SK-N-SH (cell line): Measurements from ENCODE around the gene RBM33. TPM values are rescaled to one million over a fixed set of nuclear protein-coding genes. Genes with fewer than 3 reads are reported as not detected.

ENCODE experiments used
- CTCF ChIA-PET: fragments of 300-600, 350-600 bp; formaldehyde crosslinking; extraction: SDS; loops from one replicate; lab custom pipeline; 2021; lab: Yijun Ruan, JAX
- POLR2A ChIA-PET: fragments of 350-600 bp; sonication (Branson Sonifier 250); formaldehyde crosslinking; extraction: SDS; loops from one replicate; lab custom pipeline; 2020; ENCODE audit warnings: antibody characterized with exemption, inconsistent platforms; lab: Yijun Ruan, JAX
- DNase-seq: peaks from one replicate; pipeline ENCODE4 v3.0.0; 2012
- H2AFZ ChIP-seq: fragments of 200-600 bp; sonication (generic); 2 replicates; pipeline ENCODE4 v1.8.1; 2016; ENCODE audit warnings: antibody characterized with exemption, mild to moderate bottlenecking, low read depth
- H3F3A ChIP-seq: fragments of 200-600 bp; sonication (generic); replicated peaks from 2 replicates; pipeline ENCODE3; 2016; ENCODE audit warnings: antibody characterized with exemption, mild to moderate bottlenecking; ENCODE audit not compliant: insufficient read depth
- H3K27ac ChIP-seq, 2 experiments: fragments of 200-500 bp in 1 of 2; fragments of 200-600 bp in 1 of 2; sonication (Bioruptor generic) in 1 of 2; sonication (generic), shearing (Covaris generic) in 1 of 2; 2 replicates each; pipeline versions ENCODE4 v1.5.1 to v1.6.1; 2014 to 2016; ENCODE audit warnings: low read depth in 2 of 2, inconsistent platforms in 1 of 2, low read length in 1 of 2, mild to moderate bottlenecking in 1 of 2, mixed read lengths in 1 of 2
- H3K27me3 ChIP-seq: fragments of 200-600 bp; sonication (generic), shearing (Covaris generic); 2 replicates; pipeline ENCODE4 v1.6.1; 2016; ENCODE audit warnings: mixed run types; ENCODE audit not compliant: insufficient read depth
- H3K36me3 ChIP-seq, 2 experiments: fragments of 200-500 bp in 1 of 2; fragments of 200-600 bp in 1 of 2; sonication (Bioruptor generic) in 1 of 2; sonication (generic) in 1 of 2; replicated peaks in 1 of 2; 2 replicates each; pipeline versions ENCODE3 to v1.5.1; 2014 to 2016; ENCODE audit warnings: low read length in 1 of 2, mild to moderate bottlenecking in 1 of 2; ENCODE audit not compliant: insufficient read depth in 2 of 2, control insufficient read depth in 1 of 2
- H3K4me1 ChIP-seq, 2 experiments: fragments of 200-500 bp in 1 of 2; fragments of 200-600 bp in 1 of 2; sonication (Bioruptor generic) in 1 of 2; sonication (generic), shearing (Covaris generic) in 1 of 2; 2 replicates each; pipeline versions ENCODE4 v1.5.1 to v1.6.1; 2014 to 2016; ENCODE audit warnings: low read depth in 1 of 2, low read length in 1 of 2, mixed run types in 1 of 2; ENCODE audit not compliant: insufficient read depth in 2 of 2, control insufficient read depth in 1 of 2
- H3K4me2 ChIP-seq: fragments of 200-600 bp; sonication (generic), shearing (Covaris generic); 2 replicates; pipeline ENCODE4 v1.6.1; 2017; ENCODE audit warnings: mixed run types
- H3K4me3 ChIP-seq, 2 experiments: fragments of 200-500 bp in 1 of 2; fragments of 200-600 bp in 1 of 2; sonication (Bioruptor generic) in 1 of 2; sonication (generic), shearing (Covaris generic) in 1 of 2; 2 replicates each; pipeline versions ENCODE4 v1.5.1 to v1.8.1; 2014 to 2016; ENCODE audit warnings: low read depth in 2 of 2, inconsistent platforms in 1 of 2, low read length in 1 of 2, mild to moderate bottlenecking in 1 of 2, mixed read lengths in 1 of 2, moderate library complexity in 1 of 2
- H3K79me2 ChIP-seq: fragments of 200-600 bp; sonication (generic); 2 replicates; pipeline ENCODE4 v1.8.1; 2017; ENCODE audit warnings: mild to moderate bottlenecking; ENCODE audit not compliant: insufficient read depth
- H3K9ac ChIP-seq: fragments of 200-600 bp; sonication (generic); 2 replicates; pipeline ENCODE4 v1.6.1; 2017; ENCODE audit warnings: mixed run types
- H3K9me2 ChIP-seq: fragments of 200-600 bp; sonication (generic); 2 replicates; pipeline ENCODE4 v1.6.1; 2017; ENCODE audit warnings: mixed run types
- H3K9me3 ChIP-seq: fragments of 200-600 bp; sonication (generic); 2 replicates; pipeline ENCODE4 v1.6.1; 2017; ENCODE audit warnings: mixed run types, mild to moderate bottlenecking, moderate library complexity
- H4K20me1 ChIP-seq: fragments of 200-600 bp; sonication (generic); 2 replicates; pipeline ENCODE4 v1.6.1; 2017; ENCODE audit warnings: mild to moderate bottlenecking, mixed run types; ENCODE audit not compliant: insufficient read depth
- CHD2 ChIP-seq: fragments of 150-350 bp; IDR thresholded peaks from 2 replicates; pipeline ENCODE4 v1.6.1; 2018; ENCODE audit warnings: low read length; ENCODE audit not compliant: partially characterized antibody
- ELF1 ChIP-seq: IDR thresholded peaks from 2 replicates; pipeline ENCODE4 v1.4.0; 2012
- EZH2phosphoT487 ChIP-seq: fragments of 200-600 bp; sonication (generic); IDR thresholded peaks from 2 replicates; pipeline ENCODE4 v1.6.1; 2017; ENCODE audit warnings: low read depth, mixed run types, mild to moderate bottlenecking, antibody characterized with exemption, moderate library complexity, borderline replicate concordance
- FOXM1 ChIP-seq: IDR thresholded peaks from 2 replicates; pipeline ENCODE4 v1.4.0; 2012; ENCODE audit warnings: low read depth, mild to moderate bottlenecking
- GABPA ChIP-seq: IDR thresholded peaks from 2 replicates; pipeline ENCODE4 v1.4.0; 2012; ENCODE audit warnings: low read depth, mild to moderate bottlenecking
- NFIC ChIP-seq: IDR thresholded peaks from 2 replicates; pipeline ENCODE4 v1.4.0; 2012; ENCODE audit warnings: borderline replicate concordance
- NRF1 ChIP-seq: IDR thresholded peaks from 2 replicates; pipeline ENCODE4 v1.6.1; 2012; ENCODE audit warnings: low read depth, mild to moderate bottlenecking, low read length
- RCOR1 ChIP-seq: fragments of 150-350 bp; IDR thresholded peaks from 2 replicates; pipeline ENCODE4 v1.6.1; 2017; ENCODE audit warnings: antibody characterized with exemption, low read length
- RFX5 ChIP-seq: IDR thresholded peaks from 2 replicates; pipeline ENCODE4 v1.6.1; 2012; ENCODE audit warnings: mild to moderate bottlenecking, improper control_type of control experiment, low read length
- RXRA ChIP-seq: IDR thresholded peaks from 2 replicates; pipeline ENCODE4 v1.4.0; 2012; ENCODE audit warnings: low read depth, mild to moderate bottlenecking, borderline replicate concordance
- SIN3A ChIP-seq: IDR thresholded peaks from 2 replicates; pipeline ENCODE4 v1.6.1; 2012; ENCODE audit warnings: low read depth, mild to moderate bottlenecking, low read length, moderate library complexity, borderline replicate concordance
- SMC3 ChIP-seq: IDR thresholded peaks from 2 replicates; pipeline ENCODE4 v1.6.1; 2012; ENCODE audit warnings: low read depth, low read length, improper control_type of control experiment
- YY1 ChIP-seq: IDR thresholded peaks from 2 replicates; pipeline ENCODE4 v1.4.0; 2012; ENCODE audit warnings: low read depth, mild to moderate bottlenecking
- WGBS: methylation state at CpG from one replicate; pipeline ENCODE4 v1.1.6; 2017; ENCODE audit warnings: low lambda C conversion rate; 5-methylcytosine and 5-hydroxymethylcytosine counted together
- polyA plus RNA-seq, 3 experiments: library from polyadenylated mRNA; depleted of rRNA; stranded (reverse); fragments of >200 nt; gene quantifications; 2 replicates each; pipeline ENCODE4 v1.2.3, GENCODE V29; 2012
- TF ChIP-seq, protein P1 (sequence below): IDR thresholded peaks from 2 replicates; pipeline ENCODE4 v1.6.1; 2012; ENCODE audit warnings: mild to moderate bottlenecking, low read depth, low read length, moderate library complexity
- TF ChIP-seq, protein P2 (sequence below): IDR thresholded peaks from 2 replicates; pipeline ENCODE4 v1.4.0; 2012; ENCODE audit warnings: low read depth, borderline replicate concordance
- TF ChIP-seq, protein P3 (sequence below): fragments of 150-350 bp; IDR thresholded peaks from 2 replicates; pipeline ENCODE4 v1.6.1; 2016; ENCODE audit warnings: mild to moderate bottlenecking, low read depth, low read length

RBM33 gene
- polyA plus RNA-seq, 1 of the 3 experiments (the other 2 are of a cell fraction): 13.8 TPM

DNA sequence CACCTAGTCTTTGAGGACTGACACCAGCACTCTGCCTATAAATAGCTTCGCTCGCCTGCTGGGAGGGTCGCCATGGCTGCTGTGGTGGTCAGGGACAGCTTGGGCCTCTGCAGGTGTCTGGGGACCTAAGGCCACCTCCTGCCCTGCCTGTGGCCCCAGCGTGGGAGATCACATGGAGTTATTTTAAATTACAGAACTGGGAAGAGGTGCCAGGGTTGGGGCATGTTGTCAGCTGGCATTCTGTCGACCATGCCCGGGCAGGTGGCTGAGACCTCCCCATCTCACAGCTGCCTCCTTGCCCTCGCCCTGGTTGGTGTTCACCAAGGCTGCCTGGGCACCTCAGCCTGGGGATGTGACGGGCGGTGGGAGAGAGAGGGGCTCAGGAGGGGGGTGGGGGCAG lies 149.7 kb downstream of the RBM33 start (continued):
- TF ChIP-seq NFIC (no peak), SMC3 (no peak), RFX5 (no peak), RCOR1 (no peak), YY1 (no peak)
- TF ChIP-seq, protein P1, sequence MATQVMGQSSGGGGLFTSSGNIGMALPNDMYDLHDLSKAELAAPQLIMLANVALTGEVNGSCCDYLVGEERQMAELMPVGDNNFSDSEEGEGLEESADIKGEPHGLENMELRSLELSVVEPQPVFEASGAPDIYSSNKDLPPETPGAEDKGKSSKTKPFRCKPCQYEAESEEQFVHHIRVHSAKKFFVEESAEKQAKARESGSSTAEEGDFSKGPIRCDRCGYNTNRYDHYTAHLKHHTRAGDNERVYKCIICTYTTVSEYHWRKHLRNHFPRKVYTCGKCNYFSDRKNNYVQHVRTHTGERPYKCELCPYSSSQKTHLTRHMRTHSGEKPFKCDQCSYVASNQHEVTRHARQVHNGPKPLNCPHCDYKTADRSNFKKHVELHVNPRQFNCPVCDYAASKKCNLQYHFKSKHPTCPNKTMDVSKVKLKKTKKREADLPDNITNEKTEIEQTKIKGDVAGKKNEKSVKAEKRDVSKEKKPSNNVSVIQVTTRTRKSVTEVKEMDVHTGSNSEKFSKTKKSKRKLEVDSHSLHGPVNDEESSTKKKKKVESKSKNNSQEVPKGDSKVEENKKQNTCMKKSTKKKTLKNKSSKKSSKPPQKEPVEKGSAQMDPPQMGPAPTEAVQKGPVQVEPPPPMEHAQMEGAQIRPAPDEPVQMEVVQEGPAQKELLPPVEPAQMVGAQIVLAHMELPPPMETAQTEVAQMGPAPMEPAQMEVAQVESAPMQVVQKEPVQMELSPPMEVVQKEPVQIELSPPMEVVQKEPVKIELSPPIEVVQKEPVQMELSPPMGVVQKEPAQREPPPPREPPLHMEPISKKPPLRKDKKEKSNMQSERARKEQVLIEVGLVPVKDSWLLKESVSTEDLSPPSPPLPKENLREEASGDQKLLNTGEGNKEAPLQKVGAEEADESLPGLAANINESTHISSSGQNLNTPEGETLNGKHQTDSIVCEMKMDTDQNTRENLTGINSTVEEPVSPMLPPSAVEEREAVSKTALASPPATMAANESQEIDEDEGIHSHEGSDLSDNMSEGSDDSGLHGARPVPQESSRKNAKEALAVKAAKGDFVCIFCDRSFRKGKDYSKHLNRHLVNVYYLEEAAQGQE: no peak

DNA sequence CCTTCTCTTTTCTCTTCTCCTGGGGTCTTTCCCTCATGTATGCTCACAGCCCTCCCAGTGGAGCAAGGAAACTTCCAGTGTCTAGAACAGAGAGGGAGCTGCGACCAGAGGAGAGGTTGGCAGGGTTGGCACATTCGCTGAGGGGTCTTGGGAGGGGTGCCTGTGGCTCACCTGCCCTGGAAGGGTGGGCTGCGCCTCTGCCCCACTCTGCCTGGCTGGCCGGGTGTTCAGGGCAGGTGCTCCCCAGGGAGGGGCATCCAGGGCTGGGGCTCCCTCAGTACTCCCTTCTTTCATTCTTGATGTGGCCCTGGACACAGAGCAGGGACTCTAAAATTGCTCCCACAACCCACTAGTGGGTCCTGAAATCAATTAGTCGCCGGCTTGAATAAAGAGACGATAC lies 150.9 kb downstream of the RBM33 start:
- H3F3A ChIP-seq: peaks cover 5% of the 10 kb centered on the region
- no peaks in the 10 kb centered on the region for H3K9me2 ChIP-seq

More for the DNA sequence above, 150.9 kb downstream of the RBM33 start:
- Histone ChIP-seq H3K79me2 (no peaks in the 10 kb centered on the region), H3K4me3 (no peak overlapping the region), H2AFZ (no peak overlapping the region), H3K36me3 (no peaks in the 10 kb centered on the region), H3K9me3 (no peaks in the 10 kb centered on the region), H3K4me1 (peaks cover 0 to 2% of the 10 kb centered on the region in 2 experiments; a peak in 1 of 4 replicates), H3K27ac (no peak overlapping the region), H3K4me2 (no peak overlapping the region), H4K20me1 (no peaks in the 10 kb centered on the region), H3K9ac (no peak overlapping the region), H3K27me3 (peaks cover 49% of the 10 kb centered on the region)
- ChIA-PET POLR2A (no interaction called here), CTCF (interaction anchor here (0.6 to 3.5 kb wide), 9 partner anchors 10 to 968 kb away, joined by 3 to 20 read pairs (median 5); no protein-coding TSS in a partner anchor)
- DNase-seq: peak; percentile 39
- WGBS: 38% methylated on average over 7 of the region's 7 CpGs
- TF ChIP-seq ELF1: no peak
- no peak for TF ChIP-seq FOXM1
- no peak for TF ChIP-seq GABPA
- TF ChIP-seq EZH2phosphoT487: no peak
- no peak for TF ChIP-seq SIN3A
- TF ChIP-seq, protein P2, sequence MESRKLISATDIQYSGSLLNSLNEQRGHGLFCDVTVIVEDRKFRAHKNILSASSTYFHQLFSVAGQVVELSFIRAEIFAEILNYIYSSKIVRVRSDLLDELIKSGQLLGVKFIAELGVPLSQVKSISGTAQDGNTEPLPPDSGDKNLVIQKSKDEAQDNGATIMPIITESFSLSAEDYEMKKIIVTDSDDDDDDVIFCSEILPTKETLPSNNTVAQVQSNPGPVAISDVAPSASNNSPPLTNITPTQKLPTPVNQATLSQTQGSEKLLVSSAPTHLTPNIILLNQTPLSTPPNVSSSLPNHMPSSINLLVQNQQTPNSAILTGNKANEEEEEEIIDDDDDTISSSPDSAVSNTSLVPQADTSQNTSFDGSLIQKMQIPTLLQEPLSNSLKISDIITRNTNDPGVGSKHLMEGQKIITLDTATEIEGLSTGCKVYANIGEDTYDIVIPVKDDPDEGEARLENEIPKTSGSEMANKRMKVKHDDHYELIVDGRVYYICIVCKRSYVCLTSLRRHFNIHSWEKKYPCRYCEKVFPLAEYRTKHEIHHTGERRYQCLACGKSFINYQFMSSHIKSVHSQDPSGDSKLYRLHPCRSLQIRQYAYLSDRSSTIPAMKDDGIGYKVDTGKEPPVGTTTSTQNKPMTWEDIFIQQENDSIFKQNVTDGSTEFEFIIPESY: no peak
- no peak for TF ChIP-seq RXRA
- TF ChIP-seq, protein P3, sequence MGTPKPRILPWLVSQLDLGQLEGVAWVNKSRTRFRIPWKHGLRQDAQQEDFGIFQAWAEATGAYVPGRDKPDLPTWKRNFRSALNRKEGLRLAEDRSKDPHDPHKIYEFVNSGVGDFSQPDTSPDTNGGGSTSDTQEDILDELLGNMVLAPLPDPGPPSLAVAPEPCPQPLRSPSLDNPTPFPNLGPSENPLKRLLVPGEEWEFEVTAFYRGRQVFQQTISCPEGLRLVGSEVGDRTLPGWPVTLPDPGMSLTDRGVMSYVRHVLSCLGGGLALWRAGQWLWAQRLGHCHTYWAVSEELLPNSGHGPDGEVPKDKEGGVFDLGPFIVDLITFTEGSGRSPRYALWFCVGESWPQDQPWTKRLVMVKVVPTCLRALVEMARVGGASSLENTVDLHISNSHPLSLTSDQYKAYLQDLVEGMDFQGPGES: no peak
- no peak for TF ChIP-seq NRF1
- TF ChIP-seq CHD2: no peak
